HG03108 (cell line): ENCODE results near the gene NYAP1.
"Not testable (repeated sequence)": the region's sequence is repeated elsewhere in the genome, so short reads cannot be mapped to it uniquely, and the experiment has no call there.

Source experiments
- ATAC-seq: cut with Tn5 transposase; IDR thresholded peaks from one replicate; pipeline ENCODE4 v1.9.1; 2021; ENCODE audit warnings: moderate library complexity; ENCODE audit not compliant: unreplicated experiment

Gene NYAP1

GRCh38 chr7:100481466-100481865 lies 2.3 kb upstream of the NYAP1 start:
- no peak for ATAC-seq

- ATAC-seq: no peak
Observed at GRCh38 chr7:100482728-100483089, 1.0 kb upstream of the NYAP1 start.

GRCh38 chr7:100483090-100483721 lies 521 bp upstream of the NYAP1 start:
- peak; percentile 41 for ATAC-seq

- ATAC-seq: no peak
Observed at GRCh38 chr7:100484673-100485045, 932 bp downstream of the NYAP1 start.

- ATAC-seq: no peak
Observed at GRCh38 chr7:100485471-100485876, 1.7 kb downstream of the NYAP1 start.

- no peak for ATAC-seq
Observed at GRCh38 chr7:100486111-100486636, 2.4 kb downstream of the NYAP1 start.

- ATAC-seq: no peak
Observed at GRCh38 chr7:100486753-100487446, 3.2 kb downstream of the NYAP1 start.

GRCh38 chr7:100488333-100489095 lies 4.8 kb downstream of the NYAP1 start:
- no peak for ATAC-seq

- no peak for ATAC-seq
Observed at GRCh38 chr7:100489121-100489520, 5.4 kb downstream of the NYAP1 start.

GRCh38 chr7:100489824-100490223 lies 6.1 kb downstream of the NYAP1 start:
- no peak for ATAC-seq

GRCh38 chr7:100490483-100491191 lies 6.9 kb downstream of the NYAP1 start:
- no peak for ATAC-seq

GRCh38 chr7:100491192-100491578 lies 7.5 kb downstream of the NYAP1 start:
- no peak for ATAC-seq

GRCh38 chr7:100492738-100493475 lies 9.2 kb downstream of the NYAP1 start:
- no peak for ATAC-seq

GRCh38 chr7:100493476-100494264 lies 9.9 kb downstream of the NYAP1 start:
- ATAC-seq: no peak

- no peak for ATAC-seq
Observed at GRCh38 chr7:100496509-100496908, 12.8 kb downstream of the NYAP1 start.

- ATAC-seq: not testable (repeated sequence)
Observed at GRCh38 chr7:100500743-100501142, 17.0 kb downstream of the NYAP1 start.

GRCh38 chr7:100504031-100504430 lies 20.3 kb downstream of the NYAP1 start:
- ATAC-seq: not testable (repeated sequence)

- ATAC-seq: no peak
Observed at GRCh38 chr7:100504887-100505611, 21.3 kb downstream of the NYAP1 start.

- no peak for ATAC-seq
Observed at GRCh38 chr7:100506356-100506923, 22.7 kb downstream of the NYAP1 start.
